Stomach (tissue), 4 donors: Measurements from ENCODE around the gene SBF2.

Experiments used
- EP300 ChIP-seq: sonication (generic); formaldehyde crosslinking; IDR thresholded peaks from one replicate; pipeline ENCODE4 v1.6.1; 2017; ENCODE audit warnings: antibody characterized with exemption
- POLR2A ChIP-seq, 4 donors: fragments of 450-650 bp; IDR thresholded peaks; one replicate each; pipeline ENCODE4 v1.6.1; 2016; ENCODE audit warnings: antibody characterized with exemption in 4 of 4, control low read depth in 2 of 4, mild to moderate bottlenecking in 1 of 4, moderate library complexity in 1 of 4
- POLR2AphosphoS5 ChIP-seq, 3 donors: sonication (generic); formaldehyde crosslinking; IDR thresholded peaks; one replicate each; pipeline ENCODE4 v1.6.1; 2016; ENCODE audit warnings: antibody characterized with exemption in 3 of 3
- TF ChIP-seq, protein P1 (sequence below), 7 experiments: fragments of 450-650 bp in 4 of 7; fragments of 200-600 bp in 3 of 7; sonication (generic) in 3 of 7; IDR thresholded peaks; one replicate each; pipeline ENCODE4 v1.5.1; 2016 to 2019; ENCODE audit warnings: antibody characterized with exemption in 7 of 7, control low read depth in 2 of 7, mild to moderate bottlenecking in 1 of 7

DNA sequence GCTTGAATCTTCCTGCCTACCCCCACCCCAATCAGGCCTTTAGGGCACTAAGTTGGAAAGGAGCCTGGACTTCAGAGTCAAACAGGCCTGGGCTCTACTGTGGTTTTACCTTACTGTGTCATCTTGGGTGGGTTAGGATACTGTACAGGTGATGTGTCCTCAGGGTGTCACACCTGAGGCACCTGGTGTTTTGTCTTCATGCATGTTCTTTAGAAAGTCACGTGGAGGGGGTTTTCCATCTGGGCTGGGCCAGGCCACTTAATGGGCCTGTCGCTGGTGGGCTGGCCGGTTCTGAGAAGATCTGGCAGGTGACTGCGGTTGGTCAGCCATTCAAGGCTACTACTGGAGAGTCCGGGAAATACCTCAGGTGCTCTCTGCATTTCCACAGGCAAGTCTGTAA lies 537.6 kb downstream of the SBF2 start:
- TF ChIP-seq, protein P1, sequence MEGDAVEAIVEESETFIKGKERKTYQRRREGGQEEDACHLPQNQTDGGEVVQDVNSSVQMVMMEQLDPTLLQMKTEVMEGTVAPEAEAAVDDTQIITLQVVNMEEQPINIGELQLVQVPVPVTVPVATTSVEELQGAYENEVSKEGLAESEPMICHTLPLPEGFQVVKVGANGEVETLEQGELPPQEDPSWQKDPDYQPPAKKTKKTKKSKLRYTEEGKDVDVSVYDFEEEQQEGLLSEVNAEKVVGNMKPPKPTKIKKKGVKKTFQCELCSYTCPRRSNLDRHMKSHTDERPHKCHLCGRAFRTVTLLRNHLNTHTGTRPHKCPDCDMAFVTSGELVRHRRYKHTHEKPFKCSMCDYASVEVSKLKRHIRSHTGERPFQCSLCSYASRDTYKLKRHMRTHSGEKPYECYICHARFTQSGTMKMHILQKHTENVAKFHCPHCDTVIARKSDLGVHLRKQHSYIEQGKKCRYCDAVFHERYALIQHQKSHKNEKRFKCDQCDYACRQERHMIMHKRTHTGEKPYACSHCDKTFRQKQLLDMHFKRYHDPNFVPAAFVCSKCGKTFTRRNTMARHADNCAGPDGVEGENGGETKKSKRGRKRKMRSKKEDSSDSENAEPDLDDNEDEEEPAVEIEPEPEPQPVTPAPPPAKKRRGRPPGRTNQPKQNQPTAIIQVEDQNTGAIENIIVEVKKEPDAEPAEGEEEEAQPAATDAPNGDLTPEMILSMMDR (IDR thresholded peaks at IDR 0.05): no peak
- TF ChIP-seq POLR2A (IDR thresholded peaks at IDR 0.05) (no peak), EP300 (no peak), POLR2AphosphoS5 (IDR thresholded peaks at IDR 0.05) (no peak)
